HEK293T (cell line): ENCODE measurements around the gene TMEM106C.
"Not testable (repeated sequence)": the region's sequence is repeated elsewhere in the genome, so short reads cannot be mapped to it uniquely, and the experiment has no call there.

ENCODE experiments used
- BHLHE40 ChIP-seq: fragments of 450-650 bp; IDR thresholded peaks from 2 replicates; pipeline ENCODE4 v1.6.1; 2016; ENCODE audit warnings: mild to moderate bottlenecking, moderate library complexity, borderline replicate concordance
- CTBP1 ChIP-seq: fragments of 450-650 bp; IDR thresholded peaks from 2 replicates; pipeline ENCODE4 v1.6.1; 2016; ENCODE audit warnings: borderline replicate concordance
- ELF4 ChIP-seq: fragments of 450-650 bp; IDR thresholded peaks from 2 replicates; pipeline ENCODE4 v1.6.1; 2017; ENCODE audit warnings: antibody characterized with exemption
- FOXK2 ChIP-seq: fragments of 450-650 bp; IDR thresholded peaks from 2 replicates; pipeline ENCODE4 v1.6.1; 2016; ENCODE audit warnings: mild to moderate bottlenecking
- HDGF ChIP-seq: fragments of 450-650 bp; IDR thresholded peaks from 2 replicates; pipeline ENCODE4 v1.6.1; 2017; ENCODE audit warnings: antibody characterized with exemption, borderline replicate concordance
- SP1 ChIP-seq: fragments of 450-650 bp; IDR thresholded peaks from 2 replicates; pipeline ENCODE4 v1.6.1; 2017
- SUZ12 ChIP-seq: fragments of 450-650 bp; IDR thresholded peaks from 2 replicates; pipeline ENCODE4 v1.6.1; 2016; ENCODE audit warnings: mild to moderate bottlenecking
- TARDBP ChIP-seq: fragments of 450-650 bp; IDR thresholded peaks from 2 replicates; pipeline ENCODE4 v1.6.1; 2016

GRCh38 chr12:47957671-47958070 is 5.7 kb upstream of the TMEM106C start:
- TF ChIP-seq HDGF, SUZ12, TARDBP, SP1, BHLHE40, CTBP1, FOXK2, ELF4: not testable (repeated sequence)
